Stimulated activated CD4-positive, alpha-beta T cell treated with anti-CD3 and anti-CD28 coated beads, Interleukin-1b, Interleukin-23, amount 100 ng/mL, for 48 hours (primary cell): ENCODE data around the gene RBP3.

Source experiments
- DNase-seq: peaks from one replicate; pipeline ENCODE4 v3.0.0-alpha.2; 2020

The RBP3 gene

GRCh38 chr10:47403446-47404318 is 55.5 kb downstream of the RBP3 start:
- no peak for DNase-seq

- no peak for DNase-seq
Measured at GRCh38 chr10:47404446-47404845, 56.3 kb downstream of the RBP3 start.

GRCh38 chr10:47404937-47405336 is 56.8 kb downstream of the RBP3 start:
- no peak for DNase-seq

DNA sequence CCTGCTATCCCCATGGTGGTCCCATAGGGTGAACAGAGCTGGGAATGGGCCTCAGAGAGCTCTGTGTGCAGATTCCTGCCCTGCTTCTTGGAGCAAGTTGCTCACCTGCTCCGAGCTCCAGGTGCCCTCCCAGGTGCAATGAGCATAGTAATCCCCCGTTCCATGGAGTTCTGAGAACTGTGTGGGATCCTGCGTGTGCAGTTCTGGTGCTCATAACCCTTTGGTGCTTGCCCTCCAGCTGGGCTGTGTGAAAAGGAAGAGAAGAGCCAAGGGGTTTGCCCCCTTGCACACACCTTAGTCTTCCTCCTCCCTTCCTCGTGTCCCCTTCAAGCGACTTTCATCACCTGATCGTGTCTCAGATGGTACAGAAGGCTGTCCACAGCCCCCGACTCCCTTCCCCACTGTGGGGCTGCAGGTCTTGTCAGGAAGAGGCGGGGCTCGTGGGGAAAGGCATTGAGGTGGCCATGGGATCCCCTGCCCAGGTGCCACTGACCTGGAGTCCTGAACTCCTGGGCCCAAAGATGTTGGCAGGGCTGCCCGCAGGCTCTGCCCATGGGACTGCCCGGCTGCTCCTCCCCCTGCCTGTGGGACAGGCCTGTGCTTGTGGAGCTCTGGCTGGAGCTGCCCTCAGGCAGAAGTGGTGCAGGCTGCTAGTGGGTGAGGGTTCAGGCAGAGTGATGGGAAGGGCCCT is 57.8 kb downstream of the RBP3 start:
- no peak for DNase-seq

DNA sequence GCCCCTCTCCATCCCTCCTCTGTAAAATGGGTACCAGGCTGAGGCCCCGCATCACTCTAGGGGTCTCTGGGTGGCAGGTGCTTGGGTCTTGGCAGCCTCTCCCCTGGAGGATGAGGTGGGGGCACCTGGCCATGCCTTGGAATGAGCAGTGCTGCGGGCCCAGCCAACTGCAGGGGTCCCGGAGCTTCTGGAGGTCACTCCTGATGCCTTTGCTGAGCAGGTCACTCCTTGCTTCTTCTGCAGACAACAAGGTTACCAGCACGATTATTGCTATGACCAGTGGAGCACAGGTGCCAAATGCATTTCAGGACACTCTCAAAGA is 58.3 kb downstream of the RBP3 start:
- DNase-seq = no peak

- DNase-seq = no peak
Measured at GRCh38 chr10:47406870-47407691, 58.9 kb downstream of the RBP3 start.
